ENCODE data around the gene B4GALNT2.

- TF ChIP-seq POLR2A (IDR thresholded peaks at IDR 0.05) (no peak), POLR2AphosphoS5 (IDR thresholded peaks at IDR 0.05) (no peak)
These were observed 261 bp upstream of the B4GALNT2 start for GRCh38 chr17:49132317-49132698.
